Heart right ventricle (tissue), 16 donors: ENCODE measurements around the gene C6orf132. TPM values are rescaled to one million over a fixed set of nuclear protein-coding genes. Genes with fewer than 3 reads are reported as not detected.
A peak's percentile ranks its signal among the peaks of the same experiment; 100 is the strongest.

Experiments used
- ATAC-seq, 8 donors: fragments of 200-7000 bp; cut with Tn5 transposase; one replicate each; pipeline ENCODE4 v1.9.1; 2020; ENCODE audit warnings: mild to moderate bottlenecking in 8 of 8, moderate library complexity in 8 of 8, moderate number of reproducible peaks in 1 of 8
- DNase-seq, 2 donors: peaks; one replicate each; pipeline ENCODE4 v3.0.0-alpha.2; 2020
- H3K27ac ChIP-seq, 10 donors: fragments of 200-600 bp; sonication (generic) in 2 of 10; one replicate each; pipeline versions ENCODE4 v1.5.0 to v1.8.0; 2020 to 2022; ENCODE audit warnings: mild to moderate bottlenecking in 3 of 10
- H3K27me3 ChIP-seq, 7 donors: fragments of 200-600 bp; one replicate each; pipeline ENCODE4 v1.8.0; 2021 to 2022; ENCODE audit warnings: mild to moderate bottlenecking in 2 of 7
- H3K36me3 ChIP-seq, 9 donors: fragments of 200-600 bp; sonication (generic) in 1 of 9; one replicate each; pipeline versions ENCODE4 v1.5.0 to v1.8.0; 2020 to 2022; ENCODE audit warnings: mild to moderate bottlenecking in 2 of 9
- H3K4me1 ChIP-seq, 9 donors: fragments of 200-600 bp; sonication (generic) in 1 of 9; one replicate each; pipeline versions ENCODE4 v1.5.0 to v1.8.0; 2020 to 2022; ENCODE audit warnings: mild to moderate bottlenecking in 4 of 9
- H3K4me3 ChIP-seq, 10 donors: fragments of 200-600 bp; sonication (generic) in 2 of 10; one replicate each; pipeline versions ENCODE4 v1.5.0 to v1.8.0; 2020 to 2022; ENCODE audit warnings: mild to moderate bottlenecking in 7 of 10, moderate library complexity in 2 of 10
- H3K9me3 ChIP-seq, 11 donors: fragments of 200-600 bp in 10 of 11; sonication (generic) in 2 of 11; one replicate each; pipeline versions ENCODE4 v1.5.0 to v1.8.0; 2013 to 2022; ENCODE audit warnings: mild to moderate bottlenecking in 2 of 11, control low read depth in 1 of 11, moderate library complexity in 1 of 11
- WGBS, 2 donors: extraction: QIAGEN DNeasy Blood & Tissue Kit; methylation state at CpG; one replicate each; pipeline ENCODE4 v1.1.7; 2013; ENCODE audit warnings: inconsistent platforms in 1 of 2; 5-methylcytosine and 5-hydroxymethylcytosine counted together
- intact Hi-C, 10 donors: fragments of 100-400 bp; cut with DNase I; formaldehyde crosslinking; loops; one replicate each; pipeline versions ENCODE4 v1.11.1 to v1.14.2; 2022
- long read RNA-seq, 3 donors: library from polyadenylated mRNA; unstranded; transcript quantifications; one replicate each; pipeline ENCODE4 v2.0.0, GENCODE V29; 2020 to 2021
- polyA plus RNA-seq, 2 donors: library from polyadenylated mRNA; stranded (reverse); fragments of 200-250 nt; gene quantifications; one replicate each; pipeline ENCODE4 v1.2.3, GENCODE V29; 2013
- total RNA-seq, 10 donors: library from RNA; stranded (reverse); fragmentation: NEBNext Ultra II Directional in 3 of 10; extraction: Animal tissue kit (Norgen Biotek cat#: 25700) in 3 of 10; gene quantifications; one replicate each; pipeline versions ENCODE4 v1.2.1 to v1.2.4, GENCODE V29; 2021 to 2023
- TF ChIP-seq, protein P1 (sequence below), 9 donors: fragments of 200-600 bp; sonication (generic) in 2 of 9; IDR thresholded peaks; one replicate each; pipeline versions ENCODE4 v1.5.0 to v1.8.0; 2021 to 2022; ENCODE audit warnings: antibody characterized with exemption in 9 of 9, mild to moderate bottlenecking in 5 of 9, moderate library complexity in 1 of 9
- donor health status: Arrhythmogenic right ventricular cardiomyopathy.
- donor health status: ischemic (EF 13 %, LVEDD 7.1; RV severe dilation, severe dysfunction).
- donor health status: healthy with polysubstance abuse.
- donor health status: DM: no; HTN: yes; CAD: no.
- donor health status: DM: no; HTN: no; CAD: no.
- donor health status: ischemic (EF 25% LVEDD 6.9; RV normal size, moderate dysfunction).
- donor health status: ischemic (EF 25% LVEDD 5.7; RV mildly dilated, moderate dysfunction).
- donor health status: healthy.
- donor health status: DM: yes; HTN: yes; CAD: no.
- donor health status: Ischemic cardiomyopathy.
- donor health status: ischemic (EF 35%, LVEDD 5.7; RV mildly dilated, moderate dysfunction).
- donor health status: nonischemic (EF 11% LVEDD 7.7; RV severe dilation, severe dysfunction).
- donor health status: DM: yes; HTN: yes; CAD: no.
- donor health status: PGD.
- donor health status: ischemic (EF 29% LVEDD 5.4; RV normal size, mild dysfunction).
- donor health status: nonischemic (EF 23%, LVEDD 6.1; RV moderate dilation, normal function).

Gene C6orf132
- total RNA-seq (1 to 10 TPM in 9 of 10 donors, under 1 TPM in 1; 0.92 to 2.9 (median 2.1) TPM), polyA plus RNA-seq (1 to 10 TPM in 1 of 2 donors, under 1 TPM in 1; 0.23 to 1.8 TPM)
- long read RNA-seq, donor 1, partial matches to known transcripts: 2 of 4 reads
- long read RNA-seq, donor 1, other reads (novel, unspliced or antisense): 1 of 4 reads
- long read RNA-seq, donor 2, partial matches to known transcripts: 0 of 1 reads
- long read RNA-seq, donor 2, other reads (novel, unspliced or antisense): 1 of 1 reads
- long read RNA-seq, donor 3: 0 reads

DNA sequence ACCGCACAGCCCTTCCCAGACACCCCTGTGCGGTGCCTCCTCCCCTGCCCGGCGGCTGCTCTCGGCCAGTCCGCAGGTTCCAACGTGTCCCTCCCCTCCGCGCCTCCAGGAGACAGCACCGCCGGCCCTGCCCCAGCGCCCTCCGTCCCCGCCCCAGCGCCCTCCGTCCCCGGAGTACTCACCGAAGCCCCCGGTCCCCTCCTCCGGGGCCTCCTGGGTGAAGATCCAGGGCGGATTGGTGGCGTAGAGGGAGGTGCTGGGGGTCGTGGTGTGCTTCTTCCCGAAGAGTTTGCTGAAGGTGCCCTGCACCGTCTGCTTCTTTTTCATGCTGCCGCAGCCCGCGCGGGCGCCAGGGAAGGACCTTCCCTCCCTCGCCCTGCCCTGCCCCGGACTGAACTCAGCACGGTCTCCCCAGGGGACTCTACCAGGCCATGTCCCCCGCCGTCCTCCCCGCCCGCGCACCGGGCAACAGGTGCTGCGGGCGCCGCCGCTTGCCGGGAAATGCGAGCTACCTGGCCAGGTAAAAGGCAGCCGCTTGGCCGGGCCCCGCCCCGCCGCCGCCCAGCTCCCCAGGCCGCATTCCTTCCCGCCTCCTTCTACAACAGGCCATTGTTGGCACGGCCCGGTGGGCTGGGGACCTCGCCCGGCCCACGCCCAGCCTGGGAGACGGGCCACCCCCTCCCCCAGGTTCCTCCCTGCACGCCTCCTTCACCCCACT, at the start of gene C6orf132:
Gene C6orf132, minus strand, starts transcription at position 503 of the 718 bp plus-strand sequence. Its CDS starts 176 bp downstream, at position 327.
- Histone ChIP-seq H3K9me3 (no peaks in the 10 kb centered on the region), H3K4me1 (peaks cover 0 to 22% (median 19%) of the 10 kb centered on the region in 9 donors), H3K27ac (peak within 1 kb of the TSS in 6 of 10 donors; percentile 10 to 53 (median 38)), H3K27me3 (peaks cover 0 to 32% (median 19%) of the 10 kb centered on the region in 7 donors), H3K36me3 (no peaks in the 10 kb centered on the region), H3K4me3 (peak within 1 kb of the TSS; percentile 41 to 56 (median 54))
- intact Hi-C loops: no loop called here
- peak in 1 of 2 donors; percentile 31 for DNase-seq
- whole genome bisulfite sequencing, 2 donors: 2 to 6% methylated on average over 56 to 60 of the region's 60 CpGs
- TF ChIP-seq, protein P1, sequence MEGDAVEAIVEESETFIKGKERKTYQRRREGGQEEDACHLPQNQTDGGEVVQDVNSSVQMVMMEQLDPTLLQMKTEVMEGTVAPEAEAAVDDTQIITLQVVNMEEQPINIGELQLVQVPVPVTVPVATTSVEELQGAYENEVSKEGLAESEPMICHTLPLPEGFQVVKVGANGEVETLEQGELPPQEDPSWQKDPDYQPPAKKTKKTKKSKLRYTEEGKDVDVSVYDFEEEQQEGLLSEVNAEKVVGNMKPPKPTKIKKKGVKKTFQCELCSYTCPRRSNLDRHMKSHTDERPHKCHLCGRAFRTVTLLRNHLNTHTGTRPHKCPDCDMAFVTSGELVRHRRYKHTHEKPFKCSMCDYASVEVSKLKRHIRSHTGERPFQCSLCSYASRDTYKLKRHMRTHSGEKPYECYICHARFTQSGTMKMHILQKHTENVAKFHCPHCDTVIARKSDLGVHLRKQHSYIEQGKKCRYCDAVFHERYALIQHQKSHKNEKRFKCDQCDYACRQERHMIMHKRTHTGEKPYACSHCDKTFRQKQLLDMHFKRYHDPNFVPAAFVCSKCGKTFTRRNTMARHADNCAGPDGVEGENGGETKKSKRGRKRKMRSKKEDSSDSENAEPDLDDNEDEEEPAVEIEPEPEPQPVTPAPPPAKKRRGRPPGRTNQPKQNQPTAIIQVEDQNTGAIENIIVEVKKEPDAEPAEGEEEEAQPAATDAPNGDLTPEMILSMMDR (IDR thresholded peaks at IDR 0.05): no peak
- peak; percentile 51 to 85 (median 71) for ATAC-seq

GRCh38 chr6:42190554-42191183, 48.2 kb upstream of the C6orf132 start:
- H3K9me3 ChIP-seq: no peaks in the 10 kb centered on the region
- WGBS, 2 donors: 51 to 54% methylated on average over 5 of the region's 5 CpGs
- TF ChIP-seq, protein P1 (IDR thresholded peaks at IDR 0.05): no peak
- peak overlapping the region in 1 of 10 donors; percentile 38 for H3K27ac ChIP-seq
- H3K36me3 ChIP-seq: peaks cover 0 to 5% (median 0%) of the 10 kb centered on the region in 9 donors
- H3K4me1 ChIP-seq: peaks cover 0 to 6% (median 0%) of the 10 kb centered on the region in 9 donors
- intact Hi-C loops: no loop called here
- DNase-seq (no peak), ATAC-seq (peak in 3 of 8 donors; percentile 30 to 75 (median 68))
- H3K4me3 ChIP-seq: no peak overlapping the region
- H3K27me3 ChIP-seq: no peaks in the 10 kb centered on the region

GRCh38 chr6:42188406-42188805, 46.0 kb upstream of the C6orf132 start:
- DNase-seq: no peak
- intact Hi-C loops: no loop called here

More at GRCh38 chr6:42188406-42188805, 46.0 kb upstream of the C6orf132 start:
- TF ChIP-seq, protein P1 (IDR thresholded peaks at IDR 0.05): no peak
- ATAC-seq: no peak
- Histone ChIP-seq H3K36me3 (peaks cover 0 to 5% (median 0%) of the 10 kb centered on the region in 9 donors), H3K4me1 (peaks cover 0 to 6% (median 0%) of the 10 kb centered on the region in 9 donors), H3K9me3 (no peaks in the 10 kb centered on the region), H3K27me3 (no peaks in the 10 kb centered on the region), H3K4me3 (no peak overlapping the region), H3K27ac (no peak overlapping the region)
- 71 to 88% methylated on average over 6 of the region's 6 CpGs for WGBS, 2 donors
